ENCODE data around the gene LIN28A.

GRCh38 chr1:26378879-26379251, 31.8 kb upstream of the LIN28A start:
- TF ChIP-seq, protein P1, sequence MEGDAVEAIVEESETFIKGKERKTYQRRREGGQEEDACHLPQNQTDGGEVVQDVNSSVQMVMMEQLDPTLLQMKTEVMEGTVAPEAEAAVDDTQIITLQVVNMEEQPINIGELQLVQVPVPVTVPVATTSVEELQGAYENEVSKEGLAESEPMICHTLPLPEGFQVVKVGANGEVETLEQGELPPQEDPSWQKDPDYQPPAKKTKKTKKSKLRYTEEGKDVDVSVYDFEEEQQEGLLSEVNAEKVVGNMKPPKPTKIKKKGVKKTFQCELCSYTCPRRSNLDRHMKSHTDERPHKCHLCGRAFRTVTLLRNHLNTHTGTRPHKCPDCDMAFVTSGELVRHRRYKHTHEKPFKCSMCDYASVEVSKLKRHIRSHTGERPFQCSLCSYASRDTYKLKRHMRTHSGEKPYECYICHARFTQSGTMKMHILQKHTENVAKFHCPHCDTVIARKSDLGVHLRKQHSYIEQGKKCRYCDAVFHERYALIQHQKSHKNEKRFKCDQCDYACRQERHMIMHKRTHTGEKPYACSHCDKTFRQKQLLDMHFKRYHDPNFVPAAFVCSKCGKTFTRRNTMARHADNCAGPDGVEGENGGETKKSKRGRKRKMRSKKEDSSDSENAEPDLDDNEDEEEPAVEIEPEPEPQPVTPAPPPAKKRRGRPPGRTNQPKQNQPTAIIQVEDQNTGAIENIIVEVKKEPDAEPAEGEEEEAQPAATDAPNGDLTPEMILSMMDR (IDR thresholded peaks at IDR 0.05; ENCODE audit: insufficient read depth, low read depth, low read length) = no peak
- TF ChIP-seq EZH2 (IDR thresholded peaks at IDR 0.05; ENCODE audit: insufficient read depth, low read length) = no peak

Measured in astrocyte (in vitro differentiated cells and primary cell).